ENCODE data around the gene KLC4. TPM values are rescaled to one million over a fixed set of nuclear protein-coding genes. Genes with fewer than 3 reads are reported as not detected.

The KLC4 gene
- total RNA-seq, 1 experiment from 2014 or later = 17.5 TPM

- POLR2A ChIA-PET = interaction anchor here (0.5 to 1.5 kb wide), 4 partner anchors 23 to 246 kb away, joined by 3 to 5 read pairs (median 4); partner anchors contain the start of gene ZNF318
- BruUV-seq (replicated peaks) = no TSS peak
- H3K36me3 Mint-ChIP-seq (ENCODE audit: insufficient read depth, unreplicated experiment) = peaks cover 6% of the 10 kb centered on the region
- H3K27me3 Mint-ChIP-seq (ENCODE audit: insufficient read depth, unreplicated experiment) = no peaks in the 10 kb centered on the region
- H3K9me3 Mint-ChIP-seq (ENCODE audit: unreplicated experiment) = no peaks in the 10 kb centered on the region
- no peak for TF ChIP-seq CTCF (IDR thresholded peaks at IDR 0.05; ENCODE audit: unreplicated experiment)
- no peak overlapping the region for H3K4me3 Mint-ChIP-seq (ENCODE audit: unreplicated experiment)
- intact Hi-C loops (cut with micrococcal nuclease) = no loop called here
- CTCF ChIA-PET = interaction anchor here (0.7 to 2.7 kb wide), 2 partner anchors 20 to 47 kb away, joined by 3 to 11 read pairs; partner anchors contain the start of gene PTK7
- no peak for DNase-seq (ENCODE audit: unreplicated experiment)
- H3K4me1 Mint-ChIP-seq (ENCODE audit: insufficient read depth, unreplicated experiment) = peaks cover 32% of the 10 kb centered on the region
- H3K27ac Mint-ChIP-seq (ENCODE audit: low read depth, unreplicated experiment) = no peak overlapping the region
These were observed 64.3 kb downstream of the KLC4 start for GRCh38 chr6:43123461-43124314.

- intact Hi-C loops (cut with micrococcal nuclease) = no loop called here
- ChIA-PET CTCF (interaction anchor here (0.7 to 1.7 kb wide), 5 partner anchors 18 to 223 kb away, joined by 3 to 8 read pairs (median 3); partner anchors contain the start of gene PTK7), POLR2A (interaction anchor here (0.5 to 1.5 kb wide), 5 partner anchors 9 to 69 kb away, joined by 3 to 5 read pairs (median 3); no protein-coding TSS in a partner anchor)
- TF ChIP-seq CTCF (IDR thresholded peaks at IDR 0.05; ENCODE audit: unreplicated experiment) = no peak
- no TSS peak for BruUV-seq (replicated peaks)
- Mint-ChIP-seq H3K4me1 (ENCODE audit: insufficient read depth, unreplicated experiment) (peaks cover 34% of the 10 kb centered on the region), H3K36me3 (ENCODE audit: insufficient read depth, unreplicated experiment) (peaks cover 6% of the 10 kb centered on the region), H3K27me3 (ENCODE audit: insufficient read depth, unreplicated experiment) (no peaks in the 10 kb centered on the region), H3K27ac (ENCODE audit: low read depth, unreplicated experiment) (no peak overlapping the region), H3K4me3 (ENCODE audit: unreplicated experiment) (no peak overlapping the region), H3K9me3 (ENCODE audit: unreplicated experiment) (no peaks in the 10 kb centered on the region)
- no peak for DNase-seq (ENCODE audit: unreplicated experiment)
These were observed 65.0 kb downstream of the KLC4 start for GRCh38 chr6:43124481-43124880.

Other genes with a start within 250 kb of the KLC4 start
- 121 and 123 TPM in 2 replicates for gene RPL7L1, start 180.0 kb upstream of the KLC4 start, total RNA-seq (2022)
- not detected in 2 replicates for gene PTCRA, start 143.6 kb upstream of the KLC4 start, total RNA-seq (2022)
- 21.9 and 22.5 TPM in 2 replicates for gene CNPY3, start 130.2 kb upstream of the KLC4 start, total RNA-seq (2022)
- gene GNMT, start 98.9 kb upstream of the KLC4 start, total RNA-seq (2022) = 0.30 TPM in 1 of 2 replicates, not detected in the other
- gene PEX6, start 80.5 kb upstream of the KLC4 start, total RNA-seq (2022) = 25.8 and 34.0 TPM in 2 replicates
- 16.5 and 17.9 TPM in 2 replicates for gene PPP2R5D, start 75.1 kb upstream of the KLC4 start, total RNA-seq (2022)
- gene MEA1, start 45.7 kb upstream of the KLC4 start, total RNA-seq (2022) = 71.8 and 79.9 TPM in 2 replicates
- 35.6 and 39.2 TPM in 2 replicates for gene KLHDC3, start 45.4 kb upstream of the KLC4 start, total RNA-seq (2022)
- 72.8 and 80.4 TPM in 2 replicates for gene RRP36, start 38.0 kb upstream of the KLC4 start, total RNA-seq (2022)
- 22.7 and 31.4 TPM in 2 replicates for gene CUL7, start 5.8 kb upstream of the KLC4 start, total RNA-seq (2022)
- 155 and 174 TPM in 2 replicates for gene MRPL2, start 197 bp upstream of the KLC4 start, total RNA-seq (2022)
- 42.6 and 48.4 TPM in 2 replicates for gene PTK7, start 16.7 kb downstream of the KLC4 start, total RNA-seq (2022)
- 29.7 and 32.1 TPM in 2 replicates for gene SRF, start 111.6 kb downstream of the KLC4 start, total RNA-seq (2022)
- gene CUL9, start 122.6 kb downstream of the KLC4 start, total RNA-seq (2022) = 39.6 and 42.8 TPM in 2 replicates
- gene DNPH1, start 169.8 kb downstream of the KLC4 start, total RNA-seq (2022) = 52.5 and 91.0 TPM in 2 replicates
- gene TTBK1, start 183.8 kb downstream of the KLC4 start, total RNA-seq (2022) = not detected in 2 replicates
- gene SLC22A7, start 238.6 kb downstream of the KLC4 start, total RNA-seq (2022) = not detected in 2 replicates
- gene CRIP3, start 249.2 kb downstream of the KLC4 start, total RNA-seq (2022) = not detected in 2 replicates

Data from MCF 10A (cell line).